Measurements from ENCODE around the gene RNF212B. TPM values are rescaled to one million over a fixed set of nuclear protein-coding genes. Genes with fewer than 3 reads are reported as not detected.

Gene RNF212B
- total and polyA plus RNA-seq, 2 of the 13 experiments (the other 11 are each of a cell fraction or from before 2014, with no cell fraction given) = 0.05 TPM; not detected in 1

- TF ChIP-seq, protein P1, sequence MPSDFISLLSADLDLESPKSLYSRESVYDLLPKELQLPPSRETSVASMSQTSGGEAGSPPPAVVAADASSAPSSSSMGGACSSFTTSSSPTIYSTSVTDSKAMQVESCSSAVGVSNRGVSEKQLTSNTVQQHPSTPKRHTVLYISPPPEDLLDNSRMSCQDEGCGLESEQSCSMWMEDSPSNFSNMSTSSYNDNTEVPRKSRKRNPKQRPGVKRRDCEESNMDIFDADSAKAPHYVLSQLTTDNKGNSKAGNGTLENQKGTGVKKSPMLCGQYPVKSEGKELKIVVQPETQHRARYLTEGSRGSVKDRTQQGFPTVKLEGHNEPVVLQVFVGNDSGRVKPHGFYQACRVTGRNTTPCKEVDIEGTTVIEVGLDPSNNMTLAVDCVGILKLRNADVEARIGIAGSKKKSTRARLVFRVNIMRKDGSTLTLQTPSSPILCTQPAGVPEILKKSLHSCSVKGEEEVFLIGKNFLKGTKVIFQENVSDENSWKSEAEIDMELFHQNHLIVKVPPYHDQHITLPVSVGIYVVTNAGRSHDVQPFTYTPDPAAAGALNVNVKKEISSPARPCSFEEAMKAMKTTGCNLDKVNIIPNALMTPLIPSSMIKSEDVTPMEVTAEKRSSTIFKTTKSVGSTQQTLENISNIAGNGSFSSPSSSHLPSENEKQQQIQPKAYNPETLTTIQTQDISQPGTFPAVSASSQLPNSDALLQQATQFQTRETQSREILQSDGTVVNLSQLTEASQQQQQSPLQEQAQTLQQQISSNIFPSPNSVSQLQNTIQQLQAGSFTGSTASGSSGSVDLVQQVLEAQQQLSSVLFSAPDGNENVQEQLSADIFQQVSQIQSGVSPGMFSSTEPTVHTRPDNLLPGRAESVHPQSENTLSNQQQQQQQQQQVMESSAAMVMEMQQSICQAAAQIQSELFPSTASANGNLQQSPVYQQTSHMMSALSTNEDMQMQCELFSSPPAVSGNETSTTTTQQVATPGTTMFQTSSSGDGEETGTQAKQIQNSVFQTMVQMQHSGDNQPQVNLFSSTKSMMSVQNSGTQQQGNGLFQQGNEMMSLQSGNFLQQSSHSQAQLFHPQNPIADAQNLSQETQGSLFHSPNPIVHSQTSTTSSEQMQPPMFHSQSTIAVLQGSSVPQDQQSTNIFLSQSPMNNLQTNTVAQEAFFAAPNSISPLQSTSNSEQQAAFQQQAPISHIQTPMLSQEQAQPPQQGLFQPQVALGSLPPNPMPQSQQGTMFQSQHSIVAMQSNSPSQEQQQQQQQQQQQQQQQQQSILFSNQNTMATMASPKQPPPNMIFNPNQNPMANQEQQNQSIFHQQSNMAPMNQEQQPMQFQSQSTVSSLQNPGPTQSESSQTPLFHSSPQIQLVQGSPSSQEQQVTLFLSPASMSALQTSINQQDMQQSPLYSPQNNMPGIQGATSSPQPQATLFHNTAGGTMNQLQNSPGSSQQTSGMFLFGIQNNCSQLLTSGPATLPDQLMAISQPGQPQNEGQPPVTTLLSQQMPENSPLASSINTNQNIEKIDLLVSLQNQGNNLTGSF (CRISPR knock-in tag; IDR thresholded peaks at IDR 0.05) = peak; percentile 96; the same call in 1 of the 2 replicates
- TF ChIP-seq BORCS8-MEF2B (CRISPR knock-in tag; IDR thresholded peaks at IDR 0.05) (peak; percentile 88), RBM22 (optimal IDR thresholded peaks at IDR 0.05; ENCODE audit: low read length) (peak; percentile 100), ZNF83 (CRISPR knock-in tag; IDR thresholded peaks at IDR 0.05; ENCODE audit: borderline replicate concordance) (peak; percentile 98; the same call in 1 of the 2 replicates), KDM5A (IDR thresholded peaks at IDR 0.05; ENCODE audit: borderline replicate concordance, low read length) (peak; percentile 59; the same call in 1 of the 2 replicates), ZNF333 (CRISPR knock-in tag; IDR thresholded peaks at IDR 0.05; ENCODE audit: borderline replicate concordance) (peak; percentile 44; the same call in 1 of the 2 replicates), ZNF354B (CRISPR knock-in tag; IDR thresholded peaks at IDR 0.05) (no peak; the same call in 1 of the 2 replicates), HDAC2 (CRISPR knock-in tag; IDR thresholded peaks at IDR 0.05) (peak; percentile 95), ZBTB2 (CRISPR knock-in tag; IDR thresholded peaks at IDR 0.05; ENCODE audit: low read depth) (peak; percentile 98), XBP1 (CRISPR knock-in tag; IDR thresholded peaks at IDR 0.05) (peak; percentile 81), ZNF724P (CRISPR knock-in tag; IDR thresholded peaks at IDR 0.05; ENCODE audit: borderline replicate concordance) (peak; percentile 95; the same call in 1 of the 2 replicates), ZNF780A (CRISPR knock-in tag; IDR thresholded peaks at IDR 0.05) (no peak), SATB2 (CRISPR knock-in tag; IDR thresholded peaks at IDR 0.05) (no peak; the same call in none of the 2 replicates), RNF219 (CRISPR knock-in tag; IDR thresholded peaks at IDR 0.05) (no peak), YEATS2 (CRISPR knock-in tag; IDR thresholded peaks at IDR 0.05; ENCODE audit: borderline replicate concordance) (peak; percentile 98), POLR2AphosphoS2 (IDR thresholded peaks at IDR 0.05; ENCODE audit: low read depth, low read length) (peak; percentile 87; the same call in 1 of the 2 replicates), HOXA9 (CRISPR knock-in tag; IDR thresholded peaks at IDR 0.05; ENCODE audit: borderline replicate concordance) (no peak; the same call in 1 of the 2 replicates)
- TF ChIP-seq, protein P2, sequence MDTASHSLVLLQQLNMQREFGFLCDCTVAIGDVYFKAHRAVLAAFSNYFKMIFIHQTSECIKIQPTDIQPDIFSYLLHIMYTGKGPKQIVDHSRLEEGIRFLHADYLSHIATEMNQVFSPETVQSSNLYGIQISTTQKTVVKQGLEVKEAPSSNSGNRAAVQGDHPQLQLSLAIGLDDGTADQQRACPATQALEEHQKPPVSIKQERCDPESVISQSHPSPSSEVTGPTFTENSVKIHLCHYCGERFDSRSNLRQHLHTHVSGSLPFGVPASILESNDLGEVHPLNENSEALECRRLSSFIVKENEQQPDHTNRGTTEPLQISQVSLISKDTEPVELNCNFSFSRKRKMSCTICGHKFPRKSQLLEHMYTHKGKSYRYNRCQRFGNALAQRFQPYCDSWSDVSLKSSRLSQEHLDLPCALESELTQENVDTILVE (CRISPR knock-in tag; IDR thresholded peaks at IDR 0.05) = peak; percentile 98
Measured at GRCh38 chr14:23320584-23321571, 83.1 kb downstream of the RNF212B start, which contains the start of gene PABPN1 (continued).

Data from HepG2 (cell line).